Breast epithelium (tissue), 4 donors: ENCODE measurements around the gene SDK1. TPM values are rescaled to one million over a fixed set of nuclear protein-coding genes. Genes with fewer than 3 reads are reported as not detected.
A peak's percentile ranks its signal among the peaks of the same experiment; 100 is the strongest.

Source experiments
- DNase-seq, 2 donors: peaks; one replicate each; pipeline ENCODE4 v3.0.0-alpha.2; 2019; ENCODE audit warnings: low spot score in 2 of 2
- H3K27ac ChIP-seq, 2 donors: fragments of 200-600 bp; sonication (generic) in 1 of 2; one replicate each; pipeline ENCODE4 v1.5.1; 2016 to 2019; ENCODE audit warnings: mild to moderate bottlenecking in 1 of 2
- H3K27me3 ChIP-seq, 2 donors: fragments of 200-600 bp; sonication (generic) in 1 of 2; one replicate each; pipeline versions ENCODE4 v1.5.1 to v1.6.0; 2017 to 2019; ENCODE audit warnings: control low read depth in 1 of 2, mild to moderate bottlenecking in 1 of 2
- H3K36me3 ChIP-seq: fragments of 200-600 bp; one replicate; pipeline ENCODE4 v1.5.1; 2019
- H3K4me1 ChIP-seq, 2 donors: fragments of 200-600 bp; sonication (generic); one replicate each; pipeline ENCODE4 v1.5.1; 2016 to 2019; ENCODE audit warnings: control low read depth in 1 of 2
- H3K4me3 ChIP-seq, 3 donors: fragments of 200-600 bp; sonication (generic); 1 replicate in 2 of 3; 2 replicates in 1 of 3; pipeline ENCODE4 v1.5.1; 2016 to 2019; ENCODE audit warnings: mild to moderate bottlenecking in 3 of 3, moderate library complexity in 2 of 3
- H3K9me3 ChIP-seq, 2 donors: fragments of 200-600 bp; sonication (generic) in 1 of 2; one replicate each; pipeline ENCODE4 v1.5.1; 2016 to 2019; ENCODE audit warnings: control low read depth in 1 of 2
- POLR2A ChIP-seq: fragments of 450-650 bp; IDR thresholded peaks from one replicate; pipeline ENCODE4 v1.6.1; 2016; ENCODE audit warnings: antibody characterized with exemption, mild to moderate bottlenecking, moderate library complexity
- POLR2AphosphoS5 ChIP-seq, 3 donors: sonication (generic); formaldehyde crosslinking; IDR thresholded peaks; one replicate each; pipeline ENCODE4 v1.6.1; 2017; ENCODE audit warnings: antibody characterized with exemption in 3 of 3
- intact Hi-C: fragments of 100-400 bp; cut with DNase I; formaldehyde crosslinking; loops from one replicate; pipeline ENCODE4 v1.15.1; 2023; ENCODE audit warnings: low total_unique reads
- total RNA-seq, 3 donors: library from RNA; depleted of rRNA; stranded (reverse); fragments of >200 nt; gene quantifications; one replicate each; pipeline ENCODE4 v1.1.0, GENCODE V29; 2016
- TF ChIP-seq, protein P1 (sequence below), 3 donors: fragments of 450-650 bp; IDR thresholded peaks; one replicate each; pipeline ENCODE4 v1.5.1; 2016 to 2017; ENCODE audit warnings: antibody characterized with exemption in 3 of 3, mild to moderate bottlenecking in 3 of 3, moderate library complexity in 3 of 3

The SDK1 gene
- total RNA-seq, 3 donors from 2014 or later: 3.7 to 18.2 (median 6.6) TPM

DNA sequence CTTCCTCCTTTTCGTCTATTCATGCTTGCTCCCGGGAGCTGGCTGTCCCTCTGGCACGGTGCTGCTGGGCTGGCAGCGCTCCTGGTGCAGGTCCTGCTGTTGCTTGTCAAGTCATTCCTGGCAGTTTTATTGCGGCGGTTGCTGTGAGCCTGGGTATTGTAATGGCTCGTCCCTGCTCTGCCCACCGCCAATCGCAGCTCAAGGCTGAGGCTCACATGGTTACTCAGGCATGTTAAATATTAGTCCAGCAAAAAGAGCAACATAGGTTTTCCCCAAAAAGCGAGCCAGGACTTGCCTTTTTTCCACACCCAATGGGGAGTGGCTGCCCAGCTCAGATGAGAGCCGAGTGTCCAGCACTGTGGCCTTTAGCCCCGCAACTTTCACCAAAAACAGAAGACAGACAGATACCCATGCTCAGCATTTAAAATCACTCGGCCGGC lies 888.1 kb downstream of the SDK1 start:
- H3K4me1 ChIP-seq: no peaks in the 10 kb centered on the region
- no peaks in the 10 kb centered on the region for H3K36me3 ChIP-seq
- intact Hi-C loops: no loop called here
- H3K4me3 ChIP-seq: no peak overlapping the region
- peak overlapping the region; percentile 66 to 74 for H3K27ac ChIP-seq
- DNase-seq: peak; percentile 78 to 97
- H3K27me3 ChIP-seq: no peaks in the 10 kb centered on the region
- no peaks in the 10 kb centered on the region for H3K9me3 ChIP-seq
- peak in 1 of 3 donors; percentile 41 for TF ChIP-seq POLR2AphosphoS5 (IDR thresholded peaks at IDR 0.05)
- TF ChIP-seq, protein P1, sequence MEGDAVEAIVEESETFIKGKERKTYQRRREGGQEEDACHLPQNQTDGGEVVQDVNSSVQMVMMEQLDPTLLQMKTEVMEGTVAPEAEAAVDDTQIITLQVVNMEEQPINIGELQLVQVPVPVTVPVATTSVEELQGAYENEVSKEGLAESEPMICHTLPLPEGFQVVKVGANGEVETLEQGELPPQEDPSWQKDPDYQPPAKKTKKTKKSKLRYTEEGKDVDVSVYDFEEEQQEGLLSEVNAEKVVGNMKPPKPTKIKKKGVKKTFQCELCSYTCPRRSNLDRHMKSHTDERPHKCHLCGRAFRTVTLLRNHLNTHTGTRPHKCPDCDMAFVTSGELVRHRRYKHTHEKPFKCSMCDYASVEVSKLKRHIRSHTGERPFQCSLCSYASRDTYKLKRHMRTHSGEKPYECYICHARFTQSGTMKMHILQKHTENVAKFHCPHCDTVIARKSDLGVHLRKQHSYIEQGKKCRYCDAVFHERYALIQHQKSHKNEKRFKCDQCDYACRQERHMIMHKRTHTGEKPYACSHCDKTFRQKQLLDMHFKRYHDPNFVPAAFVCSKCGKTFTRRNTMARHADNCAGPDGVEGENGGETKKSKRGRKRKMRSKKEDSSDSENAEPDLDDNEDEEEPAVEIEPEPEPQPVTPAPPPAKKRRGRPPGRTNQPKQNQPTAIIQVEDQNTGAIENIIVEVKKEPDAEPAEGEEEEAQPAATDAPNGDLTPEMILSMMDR (IDR thresholded peaks at IDR 0.05): no peak

DNA sequence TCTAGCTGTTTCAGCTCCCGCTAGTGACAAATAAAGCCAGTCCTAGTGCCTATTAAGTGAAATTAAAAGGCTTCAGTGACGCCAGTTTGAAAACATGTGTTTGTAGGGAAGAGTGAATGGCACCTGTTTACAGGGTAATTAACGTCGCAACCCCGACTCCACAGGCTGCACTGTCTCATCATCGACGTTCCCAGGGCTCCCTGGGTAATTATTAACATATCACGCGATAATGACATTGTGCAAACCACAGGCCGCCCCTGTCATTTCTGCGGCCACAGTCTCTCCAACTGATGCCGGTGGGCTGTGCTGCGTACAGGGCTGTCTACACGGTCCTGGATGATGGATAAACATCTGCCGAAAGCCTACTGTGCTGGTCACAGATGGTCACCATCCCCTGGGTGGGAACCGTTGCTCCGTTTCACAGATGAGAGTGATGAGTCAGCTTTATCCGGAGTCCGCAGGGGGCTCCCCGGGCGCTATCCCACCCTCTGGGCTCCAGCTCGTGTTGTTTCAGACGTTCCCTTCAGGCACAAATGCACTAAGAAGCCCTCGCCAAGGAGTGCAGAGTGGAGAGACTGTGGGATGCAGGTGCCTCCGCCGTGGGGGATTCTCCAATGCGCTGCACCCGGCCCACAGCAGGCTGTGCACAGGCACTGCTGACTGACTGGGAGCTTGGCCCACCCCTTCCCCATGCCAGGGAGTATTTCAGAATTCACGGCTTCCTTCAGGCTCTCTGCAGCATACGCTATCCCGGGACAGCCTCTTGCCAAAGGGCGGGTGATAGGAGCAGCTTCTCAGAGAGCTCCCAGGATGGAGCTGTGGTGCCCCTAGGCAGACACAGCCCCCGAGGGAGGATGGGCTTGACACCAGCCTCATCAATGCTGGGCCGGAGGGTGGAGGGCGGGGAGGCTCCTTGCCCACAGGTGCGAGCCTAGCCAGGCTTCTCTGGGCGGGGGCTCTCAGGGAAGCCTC lies 889.2 kb downstream of the SDK1 start:
- Histone ChIP-seq H3K27ac (no peak overlapping the region), H3K9me3 (no peaks in the 10 kb centered on the region), H3K36me3 (no peaks in the 10 kb centered on the region), H3K4me3 (no peak overlapping the region), H3K27me3 (no peaks in the 10 kb centered on the region), H3K4me1 (no peaks in the 10 kb centered on the region)
- TF ChIP-seq POLR2AphosphoS5 (IDR thresholded peaks at IDR 0.05): no peak
- TF ChIP-seq POLR2A: no peak
- TF ChIP-seq, protein P1 (IDR thresholded peaks at IDR 0.05): no peak
- no peak for DNase-seq
- intact Hi-C loops: no loop called here

DNA sequence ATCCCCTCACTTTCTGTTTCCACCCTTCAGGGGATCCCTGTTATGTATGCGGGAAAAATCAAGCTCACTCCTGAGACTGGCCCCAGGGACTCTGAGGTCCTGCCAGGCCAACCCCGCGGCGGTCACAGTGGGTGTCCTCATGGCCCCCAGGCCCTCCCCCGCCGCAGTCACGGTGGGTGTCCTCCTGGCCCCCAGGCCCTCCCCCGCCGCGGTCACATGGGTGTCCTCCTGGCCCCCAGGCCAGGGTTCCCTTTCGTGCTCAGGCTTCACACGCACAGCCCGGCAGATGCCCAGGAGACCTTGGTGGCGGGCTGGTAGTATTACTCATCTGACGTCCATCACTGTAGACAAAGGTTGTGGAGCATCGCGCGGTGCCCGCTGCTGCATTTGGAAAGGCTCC lies 890.0 kb downstream of the SDK1 start:
- no peak for DNase-seq
- TF ChIP-seq POLR2AphosphoS5 (IDR thresholded peaks at IDR 0.05) (no peak), POLR2A (no peak)
- TF ChIP-seq, protein P1 (IDR thresholded peaks at IDR 0.05): no peak
- H3K27ac ChIP-seq: no peak overlapping the region

DNA sequence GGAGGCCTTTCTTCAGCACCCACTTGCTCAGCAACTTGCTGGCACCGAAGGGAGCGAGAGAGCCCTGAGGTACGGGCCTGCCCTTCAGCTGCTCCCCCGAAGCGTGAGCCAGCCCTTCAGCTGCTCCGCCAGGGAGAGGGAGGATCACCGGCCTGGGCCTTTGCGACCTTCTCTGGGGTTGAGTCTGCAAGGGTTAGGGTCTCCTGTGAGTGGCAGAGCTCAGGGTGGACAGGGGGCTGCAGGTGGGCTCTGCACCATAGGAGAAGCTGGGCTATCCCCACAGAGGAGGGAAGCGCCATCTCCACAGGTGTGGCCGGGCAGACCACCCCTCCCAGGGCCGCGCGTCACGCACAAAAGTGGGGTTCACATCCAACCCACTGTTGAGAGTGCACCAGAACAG lies 890.5 kb downstream of the SDK1 start:
- Histone ChIP-seq H3K36me3 (no peaks in the 10 kb centered on the region), H3K4me3 (no peak overlapping the region), H3K9me3 (no peaks in the 10 kb centered on the region), H3K27ac (no peak overlapping the region), H3K27me3 (no peaks in the 10 kb centered on the region), H3K4me1 (no peaks in the 10 kb centered on the region)
- TF ChIP-seq, protein P1 (IDR thresholded peaks at IDR 0.05): no peak
- no peak for DNase-seq
- intact Hi-C loops: no loop called here

More for the DNA sequence above, 890.0 kb downstream of the SDK1 start:
- H3K36me3 ChIP-seq: no peaks in the 10 kb centered on the region
- intact Hi-C loops: no loop called here
- H3K27me3 ChIP-seq: no peaks in the 10 kb centered on the region
- no peak overlapping the region for H3K4me3 ChIP-seq
- no peaks in the 10 kb centered on the region for H3K9me3 ChIP-seq
- no peaks in the 10 kb centered on the region for H3K4me1 ChIP-seq

DNA sequence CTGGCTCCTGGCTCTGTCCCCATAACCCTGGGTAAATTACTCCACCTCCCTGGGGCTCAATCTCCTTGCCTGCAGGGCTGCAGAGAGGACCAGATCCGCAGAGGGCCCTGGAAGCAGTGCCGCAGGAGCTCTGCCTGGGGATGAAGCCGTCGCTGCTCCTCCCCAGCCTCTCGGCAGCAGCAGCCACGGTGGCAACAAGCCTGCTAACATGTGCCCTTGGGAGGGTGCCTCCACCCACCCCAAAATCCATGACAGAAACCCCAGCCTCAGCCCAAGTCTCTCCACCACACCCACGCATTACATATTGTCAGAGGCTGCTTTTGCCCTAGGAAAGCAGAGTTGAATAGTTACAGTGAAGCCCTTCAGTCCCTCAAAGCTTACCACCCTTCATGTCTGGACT lies 894.6 kb downstream of the SDK1 start:
- TF ChIP-seq POLR2AphosphoS5 (IDR thresholded peaks at IDR 0.05) (no peak), POLR2A (no peak)
- TF ChIP-seq, protein P1 (IDR thresholded peaks at IDR 0.05): no peak
- H3K27me3 ChIP-seq: no peaks in the 10 kb centered on the region
- H3K27ac ChIP-seq: peak overlapping the region in 1 of 2 donors; percentile 32
- H3K9me3 ChIP-seq: no peaks in the 10 kb centered on the region
- H3K36me3 ChIP-seq: no peaks in the 10 kb centered on the region
- intact Hi-C loops: no loop called here
- H3K4me1 ChIP-seq: no peaks in the 10 kb centered on the region
- no peak overlapping the region for H3K4me3 ChIP-seq
- DNase-seq: no peak
